Motor neuron (in vitro differentiated cells): ENCODE measurements around the gene ABCA10. TPM values are rescaled to one million over a fixed set of nuclear protein-coding genes. Genes with fewer than 3 reads are reported as not detected.

Experiments
- ATAC-seq, 8 experiments: fragments of 200-7000 bp; cut with Tn5 transposase; replicated peaks in 6 of 8; 2 replicates each; pipeline ENCODE4 v1.8.0; 2021; ENCODE audit warnings: mild to moderate bottlenecking in 8 of 8, moderate library complexity in 8 of 8
- H3K27ac ChIP-seq, 2 donors: fragments of 250-450 bp; sonication (Bioruptor Pico); 2 replicates each; pipeline ENCODE4 v1.9.0; 2021; ENCODE audit warnings: antibody characterized with exemption in 2 of 2, mild to moderate bottlenecking in 2 of 2, moderate library complexity in 1 of 2
- H3K4me1 ChIP-seq, 2 donors: fragments of 250-450 bp; sonication (Bioruptor Pico); replicated peaks in 1 of 2; 2 replicates each; pipeline ENCODE4 v1.6.1; 2021; ENCODE audit warnings: antibody characterized with exemption in 2 of 2, mild to moderate bottlenecking in 2 of 2, moderate library complexity in 1 of 2
- H3K4me3 ChIP-seq, 5 donors: fragments of 250-450 bp; sonication (Bioruptor Pico); 2 replicates each; pipeline ENCODE4 v1.9.0; 2021; ENCODE audit warnings: antibody characterized with exemption in 5 of 5, mild to moderate bottlenecking in 5 of 5, moderate library complexity in 4 of 5
- WGBS, 10 experiments: fragments of 450-650 bp; shearing (Covaris generic); methylation state at CpG; one replicate each; pipeline ENCODE4 v1.0.0; 2022; 5-methylcytosine and 5-hydroxymethylcytosine counted together
- in situ Hi-C, 9 experiments: fragments of 400-800 bp; cut with MboI; loops; one replicate each; pipeline ENCODE4 v1.15.0; 2021; ENCODE audit warnings: low sequenced_read_pairs in 9 of 9, low pct_unique_long_range_greater_than_20kb in 2 of 9; ENCODE audit not compliant: unreplicated experiment in 9 of 9
- total RNA-seq, 8 experiments: library from RNA; unstranded; fragments of 300-600 nt; gene quantifications; 2 replicates each; pipeline versions ENCODE4 v1.2.3 to v1.2.4, GENCODE V29; 2022

Gene ABCA10
- total RNA-seq, 8 experiments from 2014 or later = 0.16 to 10.5 (median 1.2) TPM

DNA sequence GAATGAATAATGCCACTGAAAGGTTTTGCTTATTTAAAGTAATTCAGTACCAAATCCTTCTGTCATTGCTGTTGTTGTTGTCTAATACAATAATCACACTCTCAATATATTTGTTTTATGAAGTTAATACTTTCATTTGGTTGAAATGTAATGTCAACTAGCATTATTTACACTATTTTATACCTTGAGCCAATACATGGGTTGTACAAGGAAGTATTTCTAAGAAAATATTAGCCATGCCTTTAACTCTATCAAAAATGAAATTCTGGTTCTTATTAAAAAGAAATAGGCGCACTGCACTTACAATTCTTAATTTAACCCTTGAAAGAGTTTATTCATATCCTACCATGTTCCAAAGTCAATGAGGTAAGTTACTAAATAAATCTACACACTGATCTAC lies 17.6 kb upstream of the ABCA10 start:
- Histone ChIP-seq H3K4me1 (no peaks in the 10 kb centered on the region), H3K4me3 (no peak overlapping the region), H3K27ac (no peak overlapping the region)
- WGBS, 10 experiments = 0 to 75% (median 43%) methylated on average over 1 of the region's 1 CpG; no CpG with 5 or more reads in 1 of the 10 experiments
- in situ Hi-C loops = loop anchor here in 7 of 9 experiments (10.0 to 25.0 kb wide), 5 partner anchors 259 to 484 kb away; partner anchors contain the start of gene ABCA8 (in 2 of the 7)
- ATAC-seq = no peak

GRCh38 chr17:69245617-69246016 lies 17.0 kb upstream of the ABCA10 start:
- H3K27ac ChIP-seq = no peak overlapping the region
- in situ Hi-C loops = loop anchor here in 7 of 9 experiments (10.0 to 25.0 kb wide), 5 partner anchors 258 to 483 kb away; partner anchors contain the start of gene ABCA8 (in 2 of the 7)
- no peak for ATAC-seq
- H3K4me1 ChIP-seq = no peaks in the 10 kb centered on the region
- H3K4me3 ChIP-seq = no peak overlapping the region
- 56 to 94% (median 70%) methylated on average over 1 to 2 of the region's 2 CpGs; no CpG with 5 or more reads in 1 of the 10 experiments for WGBS, 10 experiments

GRCh38 chr17:69239611-69240600 lies 11.3 kb upstream of the ABCA10 start:
- H3K27ac ChIP-seq = no peak overlapping the region
- in situ Hi-C loops = loop anchor here (10.0 to 25.0 kb wide), 5 partner anchors 253 to 478 kb away; partner anchors contain the start of gene ABCA8 (in 2 of the 9)
- WGBS, 10 experiments = 55 to 100% (median 86%) methylated on average over 1 to 8 of the region's 8 CpGs

DNA sequence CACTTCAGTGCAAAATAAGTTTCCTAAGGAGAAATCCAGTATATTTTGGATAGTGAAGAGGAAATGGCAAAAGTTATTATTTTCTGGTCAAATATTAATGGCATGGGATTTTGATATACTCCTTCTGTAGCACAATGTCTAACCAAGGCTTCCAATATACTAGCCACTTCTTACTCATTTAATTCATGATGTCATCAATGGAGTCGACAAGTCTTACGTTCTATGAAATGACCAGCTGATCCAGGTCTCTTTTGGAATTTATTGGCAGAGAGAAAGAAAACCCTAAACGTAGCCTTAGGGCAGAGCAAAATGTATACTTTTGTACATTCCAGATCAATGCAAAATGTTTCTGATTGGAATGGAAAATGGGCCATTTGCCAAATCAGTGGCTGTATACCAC lies 8.3 kb upstream of the ABCA10 start:
- Histone ChIP-seq H3K4me3 (no peak overlapping the region), H3K4me1 (no peaks in the 10 kb centered on the region), H3K27ac (no peak overlapping the region)
- WGBS, 10 experiments = 13 to 100% (median 80%) methylated on average over 1 to 3 of the region's 3 CpGs; no CpG with 5 or more reads in 1 of the 10 experiments
- in situ Hi-C loops = loop anchor here (10.0 to 25.0 kb wide), 5 partner anchors 250 to 475 kb away; partner anchors contain the start of gene ABCA8 (in 2 of the 9)
- ATAC-seq = no peak

More at GRCh38 chr17:69239611-69240600, 11.3 kb upstream of the ABCA10 start:
- Histone ChIP-seq H3K4me1 (no peaks in the 10 kb centered on the region), H3K4me3 (no peak overlapping the region)
- ATAC-seq = no peak

- Histone ChIP-seq H3K4me3 (no peak overlapping the region), H3K27ac (no peak overlapping the region), H3K4me1 (no peaks in the 10 kb centered on the region)
- in situ Hi-C loops = loop anchor here (10.0 to 25.0 kb wide), 5 partner anchors 249 to 474 kb away; partner anchors contain the start of gene ABCA8 (in 2 of the 9)
- WGBS, 10 experiments = 0 to 67% (median 50%) methylated on average over 1 to 2 of the region's 2 CpGs; no CpG with 5 or more reads in 2 of the 10 experiments
- no peak for ATAC-seq
These were observed 7.8 kb upstream of the ABCA10 start for GRCh38 chr17:69236464-69236863.

DNA sequence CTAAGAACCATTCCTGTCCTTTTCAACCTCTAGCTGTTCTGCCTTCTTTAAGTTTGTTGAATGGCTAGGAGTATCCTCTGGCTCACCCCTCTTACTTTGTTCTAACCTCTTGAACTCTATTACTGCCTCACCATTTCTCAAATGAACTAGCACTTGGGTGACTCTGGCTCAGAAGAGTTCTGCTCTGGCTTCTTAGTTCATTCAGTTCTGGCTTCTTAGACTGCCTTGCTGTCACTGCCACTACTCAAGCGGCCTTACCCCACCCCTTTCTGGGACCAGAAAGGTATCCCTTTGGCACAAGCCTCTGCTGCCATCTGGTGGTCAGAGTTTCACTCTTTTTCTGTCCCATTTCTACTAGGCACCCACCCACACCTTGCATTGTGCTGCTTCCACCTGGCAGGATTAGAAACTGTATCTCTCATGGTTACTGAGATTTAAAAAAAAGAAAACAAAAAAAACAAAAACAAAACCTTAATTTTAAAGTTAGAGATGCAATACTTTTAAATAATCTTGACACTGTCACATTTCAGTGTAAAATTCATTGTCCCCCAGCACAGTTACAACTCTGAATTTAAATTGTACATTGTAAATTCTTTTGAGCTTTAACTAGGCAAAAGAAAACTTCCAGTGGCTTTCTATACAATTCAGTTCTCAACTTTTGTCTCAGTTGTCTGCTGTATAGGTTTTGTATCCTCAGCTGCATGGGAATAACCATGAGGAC lies 6.9 kb upstream of the ABCA10 start:
- Histone ChIP-seq H3K27ac (no peak overlapping the region), H3K4me3 (no peak overlapping the region), H3K4me1 (no peaks in the 10 kb centered on the region)
- in situ Hi-C loops = loop anchor here (10.0 to 25.0 kb wide), 5 partner anchors 248 to 473 kb away; partner anchors contain the start of gene ABCA8 (in 2 of the 9)
- peak; percentile 86 to 98 (median 94) for ATAC-seq
- WGBS, 10 experiments = 0% methylated on average over 1 of the region's 1 CpG; no CpG with 5 or more reads in 8 of the 10 experiments

DNA sequence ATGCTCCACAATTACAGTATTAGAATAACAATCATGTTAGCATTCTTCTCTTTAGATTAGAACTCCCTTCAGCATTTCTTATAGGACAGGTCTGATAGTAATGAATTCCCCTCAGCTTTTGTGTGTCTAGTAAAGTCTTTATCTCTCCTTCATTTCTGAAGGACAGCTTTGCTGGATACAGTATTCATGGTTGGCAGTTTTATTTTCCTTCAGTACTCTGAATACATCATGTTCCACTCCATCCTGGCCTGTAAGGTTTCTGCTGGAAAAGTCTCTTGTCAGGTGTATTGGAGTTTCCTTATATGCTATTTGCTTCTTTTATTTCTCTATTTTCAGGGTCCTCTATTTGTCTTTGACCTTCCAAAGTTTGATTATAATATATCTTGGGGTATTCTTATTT lies 4.0 kb upstream of the ABCA10 start:
- in situ Hi-C loops = loop anchor here (10.0 to 25.0 kb wide), 5 partner anchors 245 to 470 kb away; partner anchors contain the start of gene ABCA8 (in 2 of the 9)
- Histone ChIP-seq H3K4me1 (no peaks in the 10 kb centered on the region), H3K4me3 (no peak overlapping the region), H3K27ac (no peak overlapping the region)
- ATAC-seq = no peak

- H3K4me1 ChIP-seq = no peaks in the 10 kb centered on the region
- no peak overlapping the region for H3K4me3 ChIP-seq
- in situ Hi-C loops = loop anchor here (10.0 to 25.0 kb wide), 5 partner anchors 244 to 469 kb away; partner anchors contain the start of gene ABCA8 (in 2 of the 9)
- no peak overlapping the region for H3K27ac ChIP-seq
- WGBS, 10 experiments = 18 to 100% (median 100%) methylated on average over 1 of the region's 1 CpG
- no peak for ATAC-seq
These were observed 2.9 kb upstream of the ABCA10 start for GRCh38 chr17:69231521-69231920.

DNA sequence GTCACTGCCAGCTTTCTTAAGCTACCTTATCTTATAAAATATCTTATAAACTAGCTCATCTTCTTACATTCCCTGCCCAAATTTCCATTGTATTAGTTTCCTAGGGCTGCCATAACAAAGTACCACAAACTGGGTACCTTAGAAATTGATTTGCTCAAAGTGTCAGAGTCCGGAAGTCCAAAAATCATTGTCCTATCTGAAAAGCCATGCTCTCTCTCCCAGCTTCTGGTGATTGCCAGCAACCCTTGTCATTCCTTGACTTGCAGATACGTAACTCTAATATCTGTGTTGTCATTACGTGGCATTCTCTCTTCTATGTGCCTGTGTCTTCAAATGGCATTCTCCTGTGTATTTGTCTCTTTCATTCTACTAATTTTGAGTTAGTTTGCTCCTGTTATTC lies 2.3 kb upstream of the ABCA10 start:
- H3K4me1 ChIP-seq = no peaks in the 10 kb centered on the region
- in situ Hi-C loops = loop anchor here (10.0 to 25.0 kb wide), 5 partner anchors 244 to 469 kb away; partner anchors contain the start of gene ABCA8 (in 2 of the 9)
- ATAC-seq = no peak
- 78 to 100% (median 89%) methylated on average over 1 to 3 of the region's 3 CpGs; no CpG with 5 or more reads in 1 of the 10 experiments for WGBS, 10 experiments
- H3K27ac ChIP-seq = no peak overlapping the region
- H3K4me3 ChIP-seq = no peak overlapping the region

DNA sequence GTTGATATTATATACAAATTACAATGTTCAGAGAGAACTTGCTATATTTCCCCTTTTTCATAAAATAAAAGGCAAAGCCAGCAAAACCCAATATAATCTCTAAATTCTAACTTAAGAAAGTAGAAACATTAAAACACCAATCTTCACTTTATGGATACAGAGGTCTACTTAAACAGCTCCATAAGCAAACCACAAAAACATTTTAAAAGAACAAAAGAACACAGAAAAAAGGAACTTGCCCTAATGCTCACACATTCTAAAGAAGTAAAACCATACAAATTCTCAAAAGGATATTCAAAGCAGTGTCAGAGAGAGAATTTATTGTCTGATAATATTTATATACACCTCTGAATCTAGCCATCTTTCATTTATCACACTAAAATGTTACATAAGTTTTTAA lies 606 bp downstream of the ABCA10 start:
- in situ Hi-C loops = loop anchor here in 7 of 9 experiments (25.0 kb wide), 4 partner anchors 241 to 466 kb away; partner anchors contain the start of gene ABCA8 (in 2 of the 7)

DNA sequence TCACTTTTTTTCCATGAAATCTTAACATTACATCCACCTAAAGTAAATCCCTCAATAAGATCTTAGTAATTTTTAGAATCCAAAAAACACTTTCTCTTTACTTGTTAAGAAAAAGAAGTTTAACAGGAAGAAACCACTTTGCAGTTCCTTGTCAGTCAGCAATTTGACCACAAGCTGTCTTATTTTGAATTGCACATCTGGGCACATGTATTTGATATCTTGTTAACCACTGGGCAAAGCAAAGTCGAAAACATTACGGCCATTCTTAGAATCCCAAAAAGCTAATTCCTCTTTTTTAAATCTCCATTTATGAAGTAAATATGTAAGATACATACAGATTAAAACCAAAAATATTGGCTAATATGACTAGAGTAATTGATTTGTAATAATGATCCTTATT lies 1.1 kb downstream of the ABCA10 start:
- no peak overlapping the region for H3K4me3 ChIP-seq
- no peak for ATAC-seq
- in situ Hi-C loops = loop anchor here in 7 of 9 experiments (25.0 kb wide), 4 partner anchors 240 to 465 kb away; partner anchors contain the start of gene ABCA8 (in 2 of the 7)
- 0 to 100% (median 93%) methylated on average over 1 to 2 of the region's 2 CpGs; no CpG with 5 or more reads in 2 of the 10 experiments for WGBS, 10 experiments
- no peak overlapping the region for H3K27ac ChIP-seq
- H3K4me1 ChIP-seq = no peaks in the 10 kb centered on the region

More for the DNA sequence above, 606 bp downstream of the ABCA10 start:
- Histone ChIP-seq H3K27ac (no peak overlapping the region), H3K4me3 (no peak overlapping the region), H3K4me1 (no peaks in the 10 kb centered on the region)
- ATAC-seq = no peak

GRCh38 chr17:69223809-69224208 lies 4.8 kb downstream of the ABCA10 start:
- no peak overlapping the region for H3K27ac ChIP-seq
- peak in 3 of 8 experiments; percentile 49 to 95 (median 58) for ATAC-seq
- in situ Hi-C loops = no loop called here
- H3K4me3 ChIP-seq = no peak overlapping the region
- H3K4me1 ChIP-seq = no peaks in the 10 kb centered on the region
- 51 to 94% (median 76%) methylated on average over 1 to 3 of the region's 3 CpGs for WGBS, 10 experiments
